ENCODE data around the gene HNRNPUL2. TPM values are rescaled to one million over a fixed set of nuclear protein-coding genes. Genes with fewer than 3 reads are reported as not detected.

The HNRNPUL2 gene
- total and polyA plus RNA-seq, 9 donors, result 11.0 to 81.2 (median 41.2) TPM

DNA sequence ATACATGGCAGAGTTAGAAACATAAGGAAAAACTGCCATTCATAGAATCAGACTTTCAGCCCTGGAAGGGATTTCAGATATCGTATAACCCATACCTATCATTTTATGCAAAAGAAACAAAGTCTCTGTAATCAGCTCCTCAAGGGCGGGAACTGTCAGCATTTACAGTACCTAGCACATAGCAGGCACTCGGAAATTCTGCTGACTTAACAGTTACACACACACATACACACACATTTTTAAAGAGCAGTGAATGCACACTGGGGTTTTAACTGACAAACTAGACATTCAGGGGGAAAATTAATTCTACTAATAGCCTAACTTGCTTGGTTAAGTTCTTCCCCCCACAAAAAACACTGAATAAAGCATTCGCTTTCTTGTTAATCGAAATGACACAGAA is 11.1 kb downstream of the HNRNPUL2 start:
- no peak for TF ChIP-seq EP300 (IDR thresholded peaks at IDR 0.05)
- TF ChIP-seq POLR2A (IDR thresholded peaks at IDR 0.05), result no peak
- TF ChIP-seq, protein P1, sequence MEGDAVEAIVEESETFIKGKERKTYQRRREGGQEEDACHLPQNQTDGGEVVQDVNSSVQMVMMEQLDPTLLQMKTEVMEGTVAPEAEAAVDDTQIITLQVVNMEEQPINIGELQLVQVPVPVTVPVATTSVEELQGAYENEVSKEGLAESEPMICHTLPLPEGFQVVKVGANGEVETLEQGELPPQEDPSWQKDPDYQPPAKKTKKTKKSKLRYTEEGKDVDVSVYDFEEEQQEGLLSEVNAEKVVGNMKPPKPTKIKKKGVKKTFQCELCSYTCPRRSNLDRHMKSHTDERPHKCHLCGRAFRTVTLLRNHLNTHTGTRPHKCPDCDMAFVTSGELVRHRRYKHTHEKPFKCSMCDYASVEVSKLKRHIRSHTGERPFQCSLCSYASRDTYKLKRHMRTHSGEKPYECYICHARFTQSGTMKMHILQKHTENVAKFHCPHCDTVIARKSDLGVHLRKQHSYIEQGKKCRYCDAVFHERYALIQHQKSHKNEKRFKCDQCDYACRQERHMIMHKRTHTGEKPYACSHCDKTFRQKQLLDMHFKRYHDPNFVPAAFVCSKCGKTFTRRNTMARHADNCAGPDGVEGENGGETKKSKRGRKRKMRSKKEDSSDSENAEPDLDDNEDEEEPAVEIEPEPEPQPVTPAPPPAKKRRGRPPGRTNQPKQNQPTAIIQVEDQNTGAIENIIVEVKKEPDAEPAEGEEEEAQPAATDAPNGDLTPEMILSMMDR (IDR thresholded peaks at IDR 0.05), result no peak
- no peaks in the 10 kb centered on the region for H3K36me3 ChIP-seq
- H3K27ac ChIP-seq, result no peak overlapping the region
- no peaks in the 10 kb centered on the region for H3K27me3 ChIP-seq
- H3K4me1 ChIP-seq (ENCODE audit: insufficient read depth), result no peaks in the 10 kb centered on the region
- no peak overlapping the region for H3K4me3 ChIP-seq
- no peak for DNase-seq
- intact Hi-C loops (cut with DNase I), result no loop called here
- WGBS, 3 donors, result 83 to 86% (median 84%) methylated on average over 5 of the region's 5 CpGs
- no peaks in the 10 kb centered on the region for H3K9me3 ChIP-seq

DNA sequence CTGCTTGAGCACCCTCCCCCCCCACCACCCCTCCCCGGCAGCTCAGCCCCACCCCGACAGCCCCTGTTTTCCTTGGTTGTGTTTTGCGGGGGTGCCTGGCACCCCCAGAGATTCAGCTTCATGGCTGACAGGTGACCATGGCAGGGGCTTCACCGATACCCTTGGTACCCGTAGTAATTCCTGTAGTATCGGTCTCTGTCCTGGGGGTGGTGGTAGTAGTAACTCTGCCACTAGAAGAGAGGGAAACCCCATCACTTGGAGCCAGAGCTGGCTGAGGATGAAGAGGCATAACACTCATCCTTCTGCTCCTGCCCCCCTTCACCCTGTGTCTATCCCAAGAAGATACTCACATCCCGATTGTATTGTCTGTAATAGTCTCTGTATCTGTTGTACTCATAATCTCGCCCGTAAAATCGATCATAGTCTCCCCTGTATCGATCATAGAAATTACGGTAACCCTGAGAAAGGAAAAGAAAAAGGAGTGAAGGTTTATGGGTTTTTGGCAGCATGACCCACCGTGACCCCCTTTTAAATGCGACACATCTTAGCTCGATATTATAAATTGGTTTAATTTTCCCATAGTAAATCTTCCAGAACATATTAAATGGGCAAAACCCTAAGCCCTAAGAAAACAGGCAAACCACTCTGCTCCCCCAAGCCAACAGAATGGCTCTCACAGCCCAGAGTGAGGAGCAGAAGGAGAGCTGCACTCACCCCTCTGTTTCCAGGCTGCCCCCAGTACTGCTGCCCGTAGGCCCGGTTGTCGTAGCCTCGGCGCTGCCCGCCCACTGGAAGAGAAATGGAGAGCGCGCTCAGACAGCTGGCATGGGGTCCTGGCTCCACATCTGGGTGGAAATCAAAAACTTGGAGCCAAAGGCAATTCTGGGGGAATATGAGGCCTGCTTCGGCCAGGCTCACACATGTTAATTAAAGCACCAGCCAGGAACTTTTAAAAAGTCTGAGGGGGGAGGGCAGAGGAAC is 11.8 kb downstream of the HNRNPUL2 start:
- peak in 2 of 5 donors; percentile 16 to 17 for DNase-seq
- intact Hi-C loops (cut with DNase I), result no loop called here
- 82 to 88% (median 83%) methylated on average over 24 of the region's 24 CpGs for WGBS, 3 donors
- Histone ChIP-seq H3K4me3 (no peak overlapping the region), H3K9me3 (no peaks in the 10 kb centered on the region), H3K27ac (no peak overlapping the region), H3K27me3 (no peaks in the 10 kb centered on the region), H3K36me3 (no peaks in the 10 kb centered on the region), H3K4me1 (ENCODE audit: insufficient read depth) (no peaks in the 10 kb centered on the region)
- TF ChIP-seq POLR2A (IDR thresholded peaks at IDR 0.05) (no peak), EP300 (IDR thresholded peaks at IDR 0.05) (no peak)
- TF ChIP-seq, protein P1 (IDR thresholded peaks at IDR 0.05), result no peak

DNA sequence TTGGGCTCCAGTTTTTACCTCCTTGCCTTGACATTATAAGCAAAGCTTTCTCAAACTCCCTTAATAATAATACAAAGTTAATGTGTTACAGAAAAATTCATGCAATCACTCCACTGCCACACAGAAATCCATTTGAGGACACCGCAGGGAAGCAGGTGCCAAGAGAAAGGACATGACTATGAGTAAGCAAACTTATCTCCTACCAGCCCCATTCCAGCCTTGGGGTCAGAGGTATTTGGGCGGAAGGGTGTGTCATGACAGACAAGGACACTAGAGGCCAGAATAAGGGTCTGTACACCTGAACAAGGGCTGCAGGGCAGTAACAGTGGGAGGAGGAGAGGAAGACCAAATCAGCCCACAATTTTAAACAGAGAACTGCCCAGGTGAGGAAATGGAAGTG is 13.9 kb downstream of the HNRNPUL2 start:
- 79 to 86% (median 80%) methylated on average over 2 of the region's 2 CpGs for WGBS, 3 donors
- no peaks in the 10 kb centered on the region for H3K36me3 ChIP-seq
- intact Hi-C loops (cut with DNase I), result no loop called here
- no peaks in the 10 kb centered on the region for H3K27me3 ChIP-seq
- H3K27ac ChIP-seq, result no peak overlapping the region
- H3K4me3 ChIP-seq, result no peak overlapping the region
- TF ChIP-seq, protein P1 (IDR thresholded peaks at IDR 0.05), result no peak
- TF ChIP-seq POLR2A (IDR thresholded peaks at IDR 0.05) (no peak), EP300 (IDR thresholded peaks at IDR 0.05) (no peak)
- DNase-seq, result no peak
- H3K4me1 ChIP-seq (ENCODE audit: insufficient read depth), result peaks cover 5% of the 10 kb centered on the region
- no peaks in the 10 kb centered on the region for H3K9me3 ChIP-seq

DNA sequence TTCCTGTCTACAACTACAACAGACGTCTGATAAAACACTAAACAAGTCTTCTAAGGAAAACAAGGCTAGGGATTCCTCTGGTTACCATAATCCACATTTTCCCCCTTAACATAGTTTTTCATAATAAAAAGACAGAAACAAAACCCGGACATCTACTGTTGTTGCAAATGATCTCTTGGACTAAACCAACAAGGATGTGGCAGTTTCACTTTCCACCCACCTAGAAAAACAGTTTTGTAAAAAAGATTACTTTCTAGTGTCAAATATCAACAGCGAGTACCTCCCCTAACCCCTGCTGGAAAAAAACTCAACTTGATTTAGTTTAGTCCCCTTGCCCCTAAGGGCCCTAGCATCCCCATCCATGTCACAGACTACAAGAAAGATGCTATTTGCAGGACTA is 14.4 kb downstream of the HNRNPUL2 start:
- Histone ChIP-seq H3K36me3 (no peaks in the 10 kb centered on the region), H3K27ac (no peak overlapping the region)
- intact Hi-C loops (cut with DNase I), result no loop called here

More for the DNA sequence above, 14.4 kb downstream of the HNRNPUL2 start:
- Histone ChIP-seq H3K27me3 (no peaks in the 10 kb centered on the region), H3K4me1 (ENCODE audit: insufficient read depth) (peaks cover 8% of the 10 kb centered on the region), H3K4me3 (no peak overlapping the region), H3K9me3 (no peaks in the 10 kb centered on the region)
- 15 to 40% (median 31%) methylated on average over 3 of the region's 3 CpGs for WGBS, 3 donors
- TF ChIP-seq, protein P1 (IDR thresholded peaks at IDR 0.05), result no peak
- no peak for TF ChIP-seq POLR2A (IDR thresholded peaks at IDR 0.05)
- no peak for TF ChIP-seq EP300 (IDR thresholded peaks at IDR 0.05)
- no peak for DNase-seq

Data from ovary (tissue), 9 donors.